Measurements from ENCODE around the gene BOLA2B.
"Not testable (repeated sequence)": the region's sequence is repeated elsewhere in the genome, so short reads cannot be mapped to it uniquely, and the experiment has no call there.

- TF ChIP-seq POLR2A (IDR thresholded peaks at IDR 0.05); POLR2AphosphoS5 (IDR thresholded peaks at IDR 0.05); CTCF (IDR thresholded peaks at IDR 0.05); EP300 (IDR thresholded peaks at IDR 0.05; ENCODE audit: low read depth): not testable (repeated sequence)
Observed at GRCh38 chr16:30197001-30197400, 3.5 kb upstream of the BOLA2B start.
